ENCODE results near the gene TMEM179. TPM values are rescaled to one million over a fixed set of nuclear protein-coding genes. Genes with fewer than 3 reads are reported as not detected.

Gene TMEM179
- total RNA-seq, 4 donors from 2014 or later = 0.54 to 3.1 (median 1.7) TPM; not detected in 1

- peak in 2 of 3 donors; percentile 69 to 78 for DNase-seq
- H3K9me3 ChIP-seq = no peaks in the 10 kb centered on the region
- H3K36me3 ChIP-seq = no peaks in the 10 kb centered on the region
- no peak overlapping the region for H3K4me3 ChIP-seq
- no peak for TF ChIP-seq POLR2A (IDR thresholded peaks at IDR 0.05)
- TF ChIP-seq, protein P1, sequence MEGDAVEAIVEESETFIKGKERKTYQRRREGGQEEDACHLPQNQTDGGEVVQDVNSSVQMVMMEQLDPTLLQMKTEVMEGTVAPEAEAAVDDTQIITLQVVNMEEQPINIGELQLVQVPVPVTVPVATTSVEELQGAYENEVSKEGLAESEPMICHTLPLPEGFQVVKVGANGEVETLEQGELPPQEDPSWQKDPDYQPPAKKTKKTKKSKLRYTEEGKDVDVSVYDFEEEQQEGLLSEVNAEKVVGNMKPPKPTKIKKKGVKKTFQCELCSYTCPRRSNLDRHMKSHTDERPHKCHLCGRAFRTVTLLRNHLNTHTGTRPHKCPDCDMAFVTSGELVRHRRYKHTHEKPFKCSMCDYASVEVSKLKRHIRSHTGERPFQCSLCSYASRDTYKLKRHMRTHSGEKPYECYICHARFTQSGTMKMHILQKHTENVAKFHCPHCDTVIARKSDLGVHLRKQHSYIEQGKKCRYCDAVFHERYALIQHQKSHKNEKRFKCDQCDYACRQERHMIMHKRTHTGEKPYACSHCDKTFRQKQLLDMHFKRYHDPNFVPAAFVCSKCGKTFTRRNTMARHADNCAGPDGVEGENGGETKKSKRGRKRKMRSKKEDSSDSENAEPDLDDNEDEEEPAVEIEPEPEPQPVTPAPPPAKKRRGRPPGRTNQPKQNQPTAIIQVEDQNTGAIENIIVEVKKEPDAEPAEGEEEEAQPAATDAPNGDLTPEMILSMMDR (IDR thresholded peaks at IDR 0.05) = no peak
- H3K4me1 ChIP-seq = peaks cover 0 to 19% (median 2%) of the 10 kb centered on the region in 4 donors
- H3K27me3 ChIP-seq = no peaks in the 10 kb centered on the region
- H3K27ac ChIP-seq = peak overlapping the region in 2 of 4 donors; percentile 50 to 60
Observed at GRCh38 chr14:104576970-104577332, 27.6 kb downstream of the TMEM179 start.

DNA sequence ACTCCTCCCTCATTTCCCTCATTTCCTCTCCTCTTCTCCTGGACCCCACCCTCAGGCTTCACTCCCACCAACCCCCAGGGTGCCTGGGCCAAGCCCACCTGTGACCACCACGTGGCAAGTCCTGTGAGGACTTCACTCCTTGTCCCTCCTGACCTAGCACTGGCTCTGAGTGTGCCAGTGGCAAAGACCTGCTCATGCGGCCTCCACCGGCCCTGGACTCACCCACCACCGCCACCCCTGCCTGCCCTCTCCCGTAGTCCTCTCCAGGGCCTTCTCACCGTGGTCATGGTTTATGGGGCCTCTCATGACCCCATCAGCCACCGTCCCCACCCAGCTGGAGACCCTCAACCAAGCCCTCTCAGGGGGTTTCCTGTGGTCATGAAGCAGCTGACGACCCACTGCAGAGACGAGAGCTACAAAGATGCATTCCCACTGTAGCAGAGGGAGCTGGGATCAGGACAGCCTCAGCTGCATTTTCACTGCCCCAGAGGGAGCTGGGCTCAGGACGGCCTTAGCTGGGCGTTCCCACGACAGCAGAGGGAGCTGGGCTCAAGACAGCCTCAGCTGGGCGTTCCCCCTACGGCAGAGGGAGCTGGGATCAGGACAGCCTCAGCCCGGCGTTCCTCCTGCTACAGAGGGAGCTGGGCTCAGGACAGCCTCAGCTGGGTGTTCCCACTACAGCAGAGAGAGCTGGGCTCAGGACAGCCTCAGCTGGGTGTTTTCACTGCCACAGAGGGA, 28.2 kb downstream of the TMEM179 start:
- peak in 2 of 3 donors; percentile 49 to 66 for DNase-seq
- H3K27ac ChIP-seq = peak overlapping the region in 2 of 4 donors; percentile 50 to 60
- TF ChIP-seq, protein P1 (IDR thresholded peaks at IDR 0.05) = no peak
- no peak for TF ChIP-seq POLR2A (IDR thresholded peaks at IDR 0.05)
- no peaks in the 10 kb centered on the region for H3K9me3 ChIP-seq
- H3K27me3 ChIP-seq = no peaks in the 10 kb centered on the region
- no peaks in the 10 kb centered on the region for H3K36me3 ChIP-seq
- peaks cover 0 to 19% (median 2%) of the 10 kb centered on the region in 4 donors for H3K4me1 ChIP-seq
- no peak overlapping the region for H3K4me3 ChIP-seq

DNA sequence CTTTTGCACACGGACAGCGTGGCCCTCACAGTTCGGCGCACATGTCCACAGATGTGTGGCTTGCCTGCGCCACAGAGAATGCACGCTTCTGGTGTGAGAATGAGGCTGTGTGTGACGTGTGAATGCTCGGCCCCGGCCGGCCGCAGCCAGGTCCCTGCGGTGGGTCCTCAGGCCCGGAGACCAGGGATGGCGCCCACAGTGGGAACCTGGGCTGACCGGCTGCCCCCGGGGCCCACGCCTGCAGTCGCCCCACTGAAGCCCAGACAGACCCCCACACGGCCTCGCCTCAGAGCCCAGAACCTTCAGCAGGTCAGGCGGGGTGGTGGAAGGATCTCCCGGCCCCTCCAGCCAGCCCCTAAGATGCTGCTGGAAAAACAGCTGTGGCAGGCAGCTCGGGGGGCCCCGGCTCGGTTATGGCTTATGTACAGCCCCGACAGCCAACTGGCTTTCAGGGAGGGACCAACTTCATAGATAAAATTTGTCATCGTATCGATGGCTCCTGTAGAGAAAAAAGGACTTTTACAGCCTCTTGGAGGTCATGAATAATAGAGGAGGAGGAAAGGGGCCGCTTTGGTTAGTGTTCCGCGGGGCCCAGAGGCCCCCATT, 29.5 kb downstream of the TMEM179 start:
- Histone ChIP-seq H3K36me3 (no peaks in the 10 kb centered on the region), H3K4me1 (peaks cover 0 to 19% (median 2%) of the 10 kb centered on the region in 4 donors), H3K27me3 (no peaks in the 10 kb centered on the region), H3K27ac (no peak overlapping the region), H3K4me3 (no peak overlapping the region), H3K9me3 (no peaks in the 10 kb centered on the region)
- DNase-seq = no peak
- TF ChIP-seq POLR2A (IDR thresholded peaks at IDR 0.05) = no peak
- TF ChIP-seq, protein P1 (IDR thresholded peaks at IDR 0.05) = no peak

- Histone ChIP-seq H3K4me1 (peaks cover 0 to 19% (median 2%) of the 10 kb centered on the region in 4 donors), H3K36me3 (no peaks in the 10 kb centered on the region), H3K9me3 (no peaks in the 10 kb centered on the region), H3K27ac (no peak overlapping the region), H3K4me3 (no peak overlapping the region), H3K27me3 (no peaks in the 10 kb centered on the region)
- DNase-seq = no peak
- TF ChIP-seq, protein P1 (IDR thresholded peaks at IDR 0.05) = no peak
- TF ChIP-seq POLR2A (IDR thresholded peaks at IDR 0.05) = no peak
Observed at GRCh38 chr14:104574536-104574935, 30.0 kb downstream of the TMEM179 start.

DNA sequence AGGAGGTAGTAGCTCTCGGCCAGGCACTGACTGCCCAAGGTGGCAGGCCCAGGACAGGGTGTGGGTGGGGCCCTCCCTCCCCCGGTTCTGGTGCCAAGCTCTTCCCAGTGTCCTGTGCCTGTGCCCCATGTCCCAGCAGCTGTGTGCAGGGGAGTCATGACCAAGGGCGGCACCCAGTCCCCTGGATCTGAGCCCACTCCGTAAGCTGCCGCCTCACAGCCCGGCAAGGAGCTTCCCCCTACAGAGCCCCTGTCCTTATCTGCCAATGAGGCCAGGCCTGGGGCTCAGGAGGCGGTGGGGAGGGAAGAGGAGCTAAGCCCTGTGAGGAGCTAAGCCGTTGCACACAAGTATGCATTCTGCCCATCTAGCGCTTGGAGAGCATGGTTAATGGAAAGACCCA, 30.6 kb downstream of the TMEM179 start:
- Histone ChIP-seq H3K4me1 (peaks cover 0 to 19% (median 2%) of the 10 kb centered on the region in 4 donors), H3K9me3 (no peaks in the 10 kb centered on the region), H3K4me3 (no peak overlapping the region), H3K36me3 (no peaks in the 10 kb centered on the region), H3K27me3 (no peaks in the 10 kb centered on the region), H3K27ac (no peak overlapping the region)
- DNase-seq = no peak
- TF ChIP-seq POLR2A (IDR thresholded peaks at IDR 0.05) = no peak
- TF ChIP-seq, protein P1 (IDR thresholded peaks at IDR 0.05) = no peak
